NCI-H1105 treated with DMSO at 0.1 percent for 48 hours (cell line): Measurements from ENCODE around the gene IFNLR1.
"Not testable (repeated sequence)": the region's sequence is repeated elsewhere in the genome, so short reads cannot be mapped to it uniquely, and the experiment has no call there.

Source experiments
- DNase-seq: peaks from one replicate; lab custom pipeline; 2025; lab: John Stamatoyannopoulos, UW

The IFNLR1 gene

DNA sequence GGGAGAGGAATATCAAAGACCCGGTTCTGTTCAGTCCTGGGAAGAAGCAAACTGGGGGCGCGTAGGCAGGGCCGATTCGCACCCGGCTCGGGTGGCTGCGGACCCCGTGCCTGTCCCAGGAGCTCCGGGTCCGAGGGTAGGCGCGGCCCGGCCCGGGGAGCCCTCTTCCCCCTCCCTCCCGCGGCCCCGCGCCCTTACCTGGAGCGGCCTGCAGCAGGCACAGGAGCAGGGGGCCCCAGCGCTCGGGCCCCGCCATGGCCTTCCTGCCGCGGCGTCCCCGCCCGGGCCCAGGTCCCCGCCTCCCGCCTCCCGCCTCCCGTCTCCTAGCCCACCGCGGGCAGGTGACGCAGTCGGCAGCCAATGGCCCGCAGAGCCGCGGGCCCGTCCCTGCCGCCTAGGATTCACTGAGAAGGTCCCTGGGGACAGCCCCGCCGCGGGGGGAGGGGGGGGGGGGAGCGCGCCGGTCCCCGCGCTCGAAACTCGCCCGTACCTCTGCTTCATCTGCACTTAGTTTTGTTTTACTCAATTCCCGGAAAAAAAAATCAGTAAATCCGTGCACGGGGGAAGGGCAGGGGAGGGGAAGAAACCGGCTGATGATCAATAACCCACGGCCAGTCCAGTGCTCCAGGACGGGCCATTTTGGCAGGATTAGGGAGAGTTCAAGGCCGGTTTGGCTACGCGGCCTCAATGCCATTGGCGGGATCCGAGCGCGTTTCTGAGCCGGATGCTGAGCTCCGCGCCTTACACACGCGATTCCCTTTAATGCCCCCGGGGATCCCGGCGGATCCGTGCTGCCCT is at the start of gene IFNLR1:
TSS of gene IFNLR1 (minus strand) at position 297 of the 798 bp plus-strand sequence. CDS start at position 256, 41 bp downstream.
- DNase-seq: peak; percentile 83

DNA sequence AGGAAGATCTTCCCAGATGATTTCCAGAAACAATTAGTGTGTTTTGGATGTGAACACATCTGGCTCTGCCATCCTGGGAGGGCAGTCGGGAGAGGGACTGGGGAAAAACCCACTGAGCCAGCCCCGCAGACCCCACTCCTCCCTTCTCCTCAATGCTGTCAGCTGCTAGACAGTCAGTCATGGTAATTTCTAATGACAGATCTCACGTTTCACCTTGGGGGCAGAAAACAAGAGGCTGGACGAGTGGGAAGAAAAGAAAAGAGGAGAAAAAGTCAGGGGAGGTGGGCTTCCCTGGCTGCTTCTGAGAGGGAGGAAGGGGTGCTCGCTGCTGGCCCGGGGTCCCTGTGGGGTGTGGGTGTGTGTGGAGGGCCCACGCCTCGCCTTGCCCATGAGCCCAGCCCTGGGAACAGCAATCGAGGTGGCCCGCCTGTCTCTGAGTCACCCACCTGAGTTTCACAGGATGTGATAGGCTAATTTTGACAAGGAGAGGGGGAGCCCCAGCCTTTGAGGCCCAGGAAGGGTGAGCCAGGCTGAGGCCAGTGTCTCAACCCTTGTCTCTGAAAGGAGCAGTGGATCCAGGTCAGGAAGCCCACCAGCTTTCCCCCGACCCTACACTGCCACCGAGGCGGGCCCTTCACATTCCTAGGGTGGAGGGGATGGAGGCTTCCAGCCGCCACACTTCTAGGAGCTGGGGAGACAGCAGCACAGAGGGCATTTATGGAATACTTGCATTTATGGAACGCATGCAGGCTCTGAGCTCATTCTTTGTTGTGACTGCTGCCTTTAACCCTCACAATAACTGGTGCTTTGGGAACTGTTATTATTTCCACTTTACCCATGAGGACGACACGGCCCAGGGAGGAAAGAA is 49.1 kb upstream of the IFNLR1 start:
- DNase-seq: no peak

DNA sequence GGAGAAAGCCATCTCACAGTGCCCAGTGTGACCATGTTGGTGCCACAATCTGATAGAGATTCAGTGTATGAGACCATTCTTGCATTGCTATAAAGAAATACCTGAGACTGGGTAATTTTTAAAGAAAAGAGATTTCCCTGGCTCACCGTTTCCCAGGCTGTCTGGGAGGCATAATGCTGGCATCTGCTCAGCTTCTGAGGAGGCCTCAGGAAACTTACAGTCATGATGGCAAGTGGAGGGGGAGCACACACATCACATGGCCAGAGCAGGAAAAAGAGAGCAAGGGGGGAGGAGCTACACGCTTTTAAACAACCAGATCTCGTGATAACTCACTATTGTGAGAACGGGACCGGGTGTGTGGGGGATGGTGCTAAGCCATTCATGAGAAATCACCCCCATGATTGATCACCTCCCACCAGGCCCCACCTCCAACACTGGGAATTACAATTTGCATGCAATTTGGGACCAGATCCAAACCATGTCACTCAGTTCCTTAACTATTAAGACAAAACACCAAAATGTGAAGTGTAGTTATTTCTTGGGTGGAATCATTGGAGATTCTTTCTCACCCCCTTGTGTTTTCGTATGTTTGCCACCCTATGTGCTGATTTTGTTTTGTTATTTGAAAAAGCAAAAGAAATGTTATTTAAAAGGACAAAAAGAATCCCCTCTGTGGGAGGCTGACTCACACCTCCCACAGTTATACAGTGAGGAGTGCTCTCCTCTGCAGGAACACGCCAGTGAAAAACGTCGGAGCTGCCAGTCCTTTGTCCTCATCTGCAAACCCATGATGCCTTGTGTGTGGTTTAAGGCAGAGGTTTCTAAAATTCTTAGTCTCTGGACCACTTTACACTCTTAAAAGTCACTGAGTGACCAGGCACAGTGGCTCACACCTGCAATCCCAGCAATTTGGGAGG is 46.9 kb upstream of the IFNLR1 start:
- DNase-seq: no peak

DNA sequence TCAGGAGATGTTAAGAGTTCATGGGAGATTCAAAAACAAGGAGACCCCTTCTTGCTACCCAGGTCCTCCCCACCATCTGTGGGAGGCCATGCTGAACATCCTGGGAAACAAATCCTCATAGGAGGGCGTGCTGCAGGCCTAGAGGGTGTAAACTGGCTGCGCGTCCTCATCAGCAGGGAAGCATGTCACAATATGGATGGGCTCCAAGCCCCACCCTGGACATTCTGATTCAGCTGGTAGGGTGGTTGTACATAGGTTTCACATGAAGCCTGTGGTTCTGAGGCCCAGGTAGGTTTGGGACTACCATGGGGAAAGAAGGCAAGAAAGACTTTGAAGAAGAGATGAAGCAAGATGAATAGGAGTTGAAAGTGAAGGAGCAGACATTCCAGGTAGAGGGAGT is 44.6 kb upstream of the IFNLR1 start:
- no peak for DNase-seq

DNA sequence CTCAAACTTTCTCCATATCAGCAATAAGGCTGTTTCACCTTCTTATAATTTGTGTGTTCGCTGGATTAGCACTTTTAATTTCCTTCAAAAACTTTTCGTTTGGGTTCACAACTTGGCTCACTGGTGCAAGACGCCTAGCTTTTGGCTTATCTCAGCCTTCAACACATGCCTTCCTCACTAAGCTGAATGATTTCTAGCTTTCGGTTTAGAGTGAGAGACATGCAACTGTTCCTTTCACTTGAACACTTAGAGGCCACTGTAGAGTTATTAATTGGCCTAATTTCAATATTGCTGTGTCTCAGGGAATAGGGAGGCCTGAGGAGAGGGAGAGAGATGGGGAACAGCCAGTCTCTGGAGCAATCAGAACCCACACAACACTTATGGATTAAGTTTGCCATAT is 41.2 kb upstream of the IFNLR1 start:
- DNase-seq: no peak

DNA sequence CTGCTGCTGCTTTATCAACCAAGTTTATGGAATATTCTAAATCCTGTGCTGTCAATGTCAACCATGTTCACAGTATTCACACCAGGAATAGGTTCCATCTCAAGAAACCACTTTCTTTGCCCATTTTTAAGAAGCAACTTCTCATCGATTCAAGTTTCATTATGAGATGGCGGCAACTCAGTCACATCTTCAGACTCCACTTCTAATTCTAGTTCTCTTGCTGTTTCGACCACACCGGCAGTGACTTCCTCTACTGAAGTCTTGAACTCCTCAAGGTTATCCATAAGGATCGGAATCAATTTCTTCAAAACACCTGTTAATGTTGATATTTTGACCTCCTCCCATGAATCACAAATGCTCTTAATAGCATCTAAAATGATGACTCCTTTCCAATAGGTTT is 39.7 kb upstream of the IFNLR1 start:
- DNase-seq: no peak

DNA sequence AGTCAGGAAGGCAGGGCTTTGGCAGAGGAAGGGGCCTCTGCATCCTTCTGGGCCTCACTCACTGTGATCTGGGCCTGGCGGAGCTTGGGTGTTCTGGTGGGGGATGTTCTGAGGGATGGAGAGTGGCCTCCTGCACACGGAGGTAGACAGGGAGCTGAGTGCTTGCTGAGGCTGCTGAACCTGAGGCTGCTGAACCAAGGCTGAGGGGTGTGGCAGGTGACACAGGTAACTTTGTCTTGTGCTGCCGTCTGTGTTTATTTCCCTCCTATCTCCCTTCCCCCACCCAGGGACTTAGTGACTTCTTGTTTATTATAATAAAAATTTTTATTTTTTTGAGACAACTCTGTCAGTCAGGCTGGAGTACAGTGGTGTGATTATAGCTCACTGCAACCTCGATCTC is 37.7 kb upstream of the IFNLR1 start:
- DNase-seq: no peak

DNA sequence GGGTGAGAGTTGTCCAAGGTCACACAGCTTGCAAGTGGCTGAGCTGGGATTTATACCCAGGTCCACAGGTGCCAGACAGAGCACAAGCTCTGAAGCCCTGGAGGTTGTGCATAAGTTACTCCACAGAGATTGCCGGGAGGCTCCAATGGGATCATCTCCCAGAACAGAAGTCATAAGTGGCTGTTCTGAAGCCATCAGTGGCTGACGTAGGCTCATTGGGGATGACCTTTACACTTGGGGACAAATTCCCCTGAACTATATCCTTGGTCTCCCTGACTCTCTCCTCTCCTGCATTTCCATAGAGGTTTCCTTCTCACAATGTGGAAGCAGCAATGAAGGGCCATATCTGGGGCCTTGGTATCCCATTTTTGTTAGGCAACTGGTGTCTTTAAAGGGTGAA is 37.0 kb upstream of the IFNLR1 start:
- DNase-seq: no peak

DNA sequence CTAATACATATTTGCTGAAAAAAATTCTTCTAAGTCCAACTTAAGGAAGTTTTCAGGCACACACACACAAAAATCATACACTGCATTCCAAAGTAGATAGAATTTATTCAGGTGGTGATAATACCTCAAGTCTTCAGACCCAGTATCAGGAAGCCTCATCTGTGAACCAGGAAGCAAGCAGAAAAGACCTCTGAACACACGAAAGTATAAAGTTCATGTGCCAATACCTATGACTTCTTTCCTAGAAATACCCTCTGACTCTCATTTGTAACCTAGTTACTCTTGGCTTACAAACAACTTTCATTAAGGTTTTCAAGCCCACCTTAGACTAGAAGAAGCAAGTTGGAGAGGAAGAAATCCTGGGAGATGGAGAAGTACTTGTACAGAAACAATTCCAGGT is 35.7 kb upstream of the IFNLR1 start:
- DNase-seq: no peak

DNA sequence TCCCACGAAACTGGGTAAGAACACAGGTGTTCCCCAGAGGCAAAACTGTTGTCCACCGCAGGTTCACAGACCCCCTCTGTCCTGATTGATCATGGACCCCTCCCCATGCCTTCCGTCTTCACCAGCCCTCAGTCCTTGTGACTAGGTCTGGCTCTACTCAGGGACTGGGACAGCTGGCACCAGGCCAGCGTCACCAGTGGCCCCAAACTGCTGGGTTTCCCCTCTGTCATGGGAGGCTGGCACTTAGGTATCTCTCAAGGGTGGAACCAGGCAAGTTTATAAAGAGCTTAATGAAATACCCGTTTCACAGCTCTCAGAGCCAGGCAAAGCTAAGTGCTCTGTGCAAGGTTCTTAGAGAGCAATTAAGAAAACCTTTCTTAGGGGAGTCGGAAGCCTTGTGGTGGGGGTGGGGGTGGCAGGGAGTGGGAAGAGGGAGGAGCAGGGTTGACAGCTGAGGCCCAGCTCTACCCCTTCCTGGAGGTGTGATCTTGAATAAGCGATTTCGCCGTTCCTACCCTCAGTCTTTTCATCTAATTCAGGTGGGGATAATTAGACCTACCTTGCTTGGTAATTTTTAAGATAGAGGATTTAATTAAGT is 35.0 kb upstream of the IFNLR1 start:
- DNase-seq: no peak

DNA sequence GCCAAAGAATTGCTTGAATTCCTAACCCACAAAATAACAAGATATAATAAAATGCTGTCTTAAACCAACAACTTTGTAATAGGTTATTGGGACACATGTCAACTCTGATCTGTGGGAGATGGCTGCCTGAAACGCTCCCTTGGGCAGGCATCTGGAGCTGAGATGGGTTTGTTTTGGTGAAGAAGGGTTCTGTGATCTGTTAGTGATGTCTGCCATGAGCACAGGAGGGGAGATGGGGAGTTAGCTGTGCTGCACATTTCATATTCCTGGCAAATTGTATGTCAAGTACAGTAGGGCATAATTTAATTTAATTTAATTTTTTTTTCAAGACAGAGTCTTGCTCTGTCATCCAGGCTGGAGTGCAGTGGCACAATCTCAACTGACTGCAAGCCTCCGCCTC is 34.2 kb upstream of the IFNLR1 start:
- no peak for DNase-seq

DNA sequence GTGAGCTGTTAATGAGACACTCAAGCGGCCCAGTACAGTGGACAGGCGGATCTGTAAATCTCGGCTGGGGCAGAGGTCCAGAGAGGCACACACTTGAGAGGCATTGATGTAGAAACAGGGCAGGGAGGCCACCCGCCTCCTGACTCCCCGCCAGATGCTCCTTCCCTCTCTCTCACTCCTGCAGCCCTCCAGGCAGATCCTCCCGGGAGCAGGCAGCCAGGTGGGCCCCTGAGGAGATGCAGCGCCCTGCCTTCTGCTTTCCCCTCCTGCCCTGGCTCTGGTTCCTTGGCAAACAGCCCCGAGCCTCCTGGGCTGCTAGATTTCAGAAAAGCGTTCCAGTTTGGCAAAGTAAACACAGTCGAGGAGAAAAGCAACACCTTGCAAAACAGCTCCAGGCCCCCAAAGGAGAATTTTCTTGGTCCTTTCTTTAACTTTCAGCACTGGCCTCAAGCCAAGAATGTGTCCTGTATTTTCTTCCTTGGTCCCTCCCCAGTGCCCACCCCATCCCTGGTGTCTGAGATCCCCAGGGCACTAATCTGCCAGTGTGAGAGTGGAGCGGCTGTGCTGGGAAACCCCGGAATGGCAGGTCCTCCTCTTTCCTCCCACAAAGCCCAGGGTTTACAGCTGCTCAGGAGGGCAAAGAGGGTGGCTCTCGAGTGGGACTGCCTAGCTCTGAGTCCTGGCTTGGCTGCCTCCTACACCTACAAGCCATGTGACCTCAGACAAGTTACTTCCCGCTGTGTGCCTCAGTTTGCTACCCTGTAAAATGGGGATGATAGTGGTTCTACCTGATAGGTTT is 29.4 kb upstream of the IFNLR1 start:
- peak; percentile 89 for DNase-seq

DNA sequence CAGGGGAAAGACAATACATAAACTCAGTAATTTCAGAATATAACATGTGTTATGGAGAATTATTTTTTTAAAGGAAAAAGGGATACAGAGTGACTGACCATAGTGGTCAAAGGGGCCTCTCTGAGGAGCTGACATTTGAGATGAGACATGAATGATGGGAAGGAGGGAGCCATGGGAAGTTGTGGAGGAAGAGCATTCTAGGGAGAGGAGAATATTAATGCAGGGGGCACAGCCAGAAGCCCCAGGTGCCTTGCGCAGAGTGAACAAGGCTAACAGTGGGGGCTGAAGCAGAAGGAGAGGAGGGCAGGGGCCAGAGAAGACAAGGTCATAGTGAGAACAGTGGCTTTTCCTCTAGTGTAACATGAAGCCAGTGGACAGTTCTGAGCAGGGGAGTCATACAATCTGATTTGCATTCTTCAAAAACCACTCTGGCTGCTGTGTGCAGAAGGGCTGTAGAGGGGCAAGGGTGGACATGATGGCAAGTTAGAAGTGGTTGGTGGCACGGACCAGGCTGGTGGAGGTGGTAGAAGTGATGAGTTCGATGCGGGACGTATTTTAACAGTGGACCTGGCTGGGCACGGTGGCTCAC is 28.2 kb upstream of the IFNLR1 start:
- no peak for DNase-seq

DNA sequence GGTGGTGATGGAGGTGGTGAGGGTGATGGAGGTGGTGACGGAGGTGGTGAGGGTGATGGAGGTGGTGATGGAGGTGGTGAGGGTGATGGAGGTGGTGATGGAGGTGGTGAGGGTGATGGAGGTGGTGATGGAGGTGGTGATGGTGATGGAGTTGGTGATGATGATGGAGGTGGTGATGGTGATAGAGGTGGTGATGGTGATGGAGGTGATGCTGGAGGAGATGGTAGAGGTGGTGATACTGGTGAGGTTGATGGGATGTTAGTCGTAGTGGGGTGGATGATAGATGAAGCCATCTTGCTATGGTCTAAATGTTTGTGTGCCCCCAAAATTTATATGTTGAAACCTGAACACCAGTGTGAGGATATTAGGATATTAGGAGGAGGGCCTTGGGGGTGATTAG is 25.3 kb upstream of the IFNLR1 start:
- no peak for DNase-seq

DNA sequence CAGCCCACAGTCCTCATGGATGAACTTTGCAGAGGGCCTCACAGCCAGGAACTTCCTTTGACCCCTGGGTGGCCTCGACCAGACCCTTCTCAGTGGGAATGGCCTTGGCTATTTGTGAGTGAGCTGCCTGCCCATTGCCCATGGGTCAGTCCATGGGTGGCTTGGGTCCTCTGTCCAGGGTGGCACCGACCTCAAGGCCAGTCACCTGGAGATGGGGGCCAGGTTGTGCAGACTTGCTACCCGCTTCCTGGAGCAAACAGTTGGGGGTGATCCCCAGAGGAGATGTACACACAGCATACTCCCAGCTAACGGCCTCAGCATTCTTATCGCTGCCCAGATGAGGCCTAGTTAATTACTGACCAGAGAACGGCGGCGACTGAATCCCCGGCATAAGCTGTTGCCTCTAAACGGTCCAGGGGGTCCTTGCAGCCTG is 23.1 kb upstream of the IFNLR1 start:
- DNase-seq: no peak

DNA sequence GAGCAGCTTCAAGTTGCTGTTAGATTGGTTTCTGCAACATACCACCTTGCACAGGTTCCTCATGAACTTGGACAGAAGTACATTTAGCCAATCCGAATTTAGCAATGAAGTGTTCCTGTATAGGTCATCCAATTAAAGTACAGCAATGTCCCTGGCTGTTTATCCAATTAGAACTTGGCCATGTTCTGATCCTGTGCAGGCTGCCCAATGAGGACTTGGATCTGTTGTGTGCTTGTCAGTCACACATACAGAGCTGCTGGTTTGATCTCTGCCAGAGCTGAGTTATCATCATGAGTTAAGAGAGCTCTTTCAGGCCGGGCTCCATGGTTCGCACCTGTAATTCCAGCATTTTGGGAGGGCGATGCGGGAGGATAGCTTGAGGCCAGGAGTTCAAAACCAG is 22.0 kb upstream of the IFNLR1 start:
- DNase-seq: no peak

DNA sequence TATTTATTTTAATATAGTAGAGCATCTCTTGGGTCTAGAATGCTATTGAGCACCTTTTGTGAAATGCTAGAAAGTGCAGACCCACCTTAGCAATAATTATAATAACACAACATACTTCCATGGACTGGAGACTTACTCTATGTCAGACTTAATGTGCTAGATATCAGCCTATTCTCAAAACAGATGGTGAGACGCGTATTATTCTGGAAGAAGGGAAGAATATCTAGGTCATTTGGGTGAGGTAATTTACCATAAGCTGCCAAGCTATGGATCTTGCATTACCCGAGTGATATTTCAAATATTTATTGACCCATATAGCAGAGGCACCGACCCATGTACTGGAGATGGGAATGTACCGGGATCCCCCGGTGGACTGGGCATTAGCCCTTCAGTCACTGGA is 20.6 kb upstream of the IFNLR1 start:
- no peak for DNase-seq

DNA sequence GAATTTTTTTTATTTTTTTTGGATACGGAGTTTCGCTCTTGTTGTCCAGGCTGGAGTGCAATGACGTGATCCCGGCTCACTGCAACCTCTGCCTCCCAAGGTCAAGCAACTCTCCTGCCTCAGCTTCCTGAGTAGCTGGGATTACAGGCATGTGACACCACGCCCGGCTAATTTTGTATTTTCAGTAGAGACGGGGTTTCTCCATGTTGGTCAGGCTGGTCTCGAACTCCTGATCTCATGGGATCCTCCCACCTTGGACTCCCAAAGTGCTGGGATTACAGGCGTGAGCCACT is 20.3 kb upstream of the IFNLR1 start:
- not testable (repeated sequence) for DNase-seq

DNA sequence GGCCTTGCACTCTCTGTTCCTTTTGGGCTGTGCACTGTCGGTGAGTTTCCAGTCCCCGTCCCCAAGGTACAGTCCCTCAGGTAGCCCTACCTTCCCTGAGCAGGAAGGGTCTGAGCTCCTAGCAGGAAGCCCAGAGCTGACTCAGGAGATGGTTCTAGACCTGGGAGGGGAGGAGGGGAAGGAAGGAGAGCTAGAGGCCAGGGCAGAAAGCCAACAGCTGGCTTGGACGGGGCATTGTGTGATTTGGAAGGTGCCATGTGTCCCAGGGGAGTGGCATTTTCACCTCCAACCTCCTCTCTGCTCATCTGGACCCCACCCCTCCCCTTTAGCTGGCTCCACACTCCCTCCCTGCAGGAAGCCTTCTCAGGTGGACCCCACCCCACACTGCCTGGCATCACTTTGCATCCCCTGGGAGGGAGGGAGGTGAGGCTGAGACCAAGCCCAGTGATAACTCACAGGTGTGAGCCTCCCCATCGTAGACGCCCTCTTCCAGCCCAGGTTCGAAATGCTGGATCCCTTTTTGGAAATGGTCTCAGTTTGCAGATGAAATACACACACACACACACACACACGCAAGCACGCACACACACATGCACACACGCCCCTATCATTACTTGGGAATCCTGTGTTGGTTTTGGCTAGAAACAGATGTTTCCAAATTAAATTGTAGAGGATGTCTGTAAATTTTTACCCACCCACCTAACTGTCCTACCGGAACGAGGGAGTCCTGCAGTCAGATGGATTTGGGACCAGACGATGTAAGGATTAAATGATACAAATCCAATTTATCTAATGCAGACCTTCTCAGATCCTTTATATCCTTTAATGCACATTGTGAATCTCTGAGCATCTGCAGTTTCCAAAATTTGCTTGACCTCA is 19.7 kb upstream of the IFNLR1 start:
- DNase-seq: no peak

DNA sequence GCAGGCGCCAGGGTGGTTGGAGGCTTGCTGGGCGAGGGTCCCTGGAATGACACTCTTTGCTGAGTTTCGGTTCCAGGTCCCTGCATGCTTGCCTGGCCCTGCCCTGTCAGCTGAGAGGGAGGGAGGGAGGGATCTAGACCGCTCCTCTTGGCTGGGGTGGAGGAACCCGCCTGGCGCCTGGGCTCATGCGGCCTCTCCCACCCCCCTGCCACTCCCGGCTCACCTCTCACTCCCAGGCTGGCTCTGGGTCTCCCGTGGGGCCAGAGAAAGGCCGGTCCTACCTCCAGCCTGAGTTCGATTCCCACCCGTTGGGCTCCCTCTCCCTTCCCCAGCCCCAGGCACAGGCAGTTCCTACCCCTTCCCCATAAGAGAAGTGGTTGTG is 19.0 kb upstream of the IFNLR1 start:
- DNase-seq: no peak
